Measurements from ENCODE around the gene CLSTN2.

CLSTN2 gene

DNA sequence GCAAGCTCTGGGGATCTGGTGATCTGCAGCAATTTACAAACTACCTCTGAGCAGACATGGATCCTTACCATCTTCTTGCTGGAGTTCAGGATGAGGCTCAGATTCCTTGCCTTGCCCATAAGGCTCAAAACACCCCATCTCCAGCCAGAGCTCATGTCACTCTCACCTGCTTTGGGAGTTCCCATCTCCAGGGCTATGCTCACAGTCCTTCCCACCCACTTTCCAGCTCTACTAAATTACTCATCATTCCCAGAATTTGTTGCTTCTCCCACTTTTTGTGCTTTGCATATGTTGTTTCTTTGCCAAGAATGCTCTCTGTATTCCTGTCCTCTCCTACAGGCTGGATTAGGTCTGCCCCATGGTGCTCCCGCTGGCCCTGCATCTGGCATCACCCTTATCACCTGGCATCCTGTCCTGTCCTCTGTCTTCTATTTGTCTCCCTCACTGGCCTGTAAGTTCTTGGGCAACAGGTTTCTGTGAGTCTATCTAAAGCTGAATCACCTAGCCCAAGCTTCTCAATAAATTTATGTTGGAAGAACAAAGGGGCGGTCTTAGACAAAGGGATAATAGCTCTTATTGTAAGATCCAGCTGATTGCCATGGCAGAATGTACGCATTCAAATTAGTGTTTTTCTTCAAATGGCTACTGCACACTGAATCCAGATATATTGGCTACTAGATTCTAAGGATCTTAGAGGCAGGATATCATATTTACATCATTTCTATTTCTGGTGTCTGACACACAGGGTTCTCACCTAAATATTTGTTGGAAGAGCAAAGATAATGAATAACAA, 179.2 kb downstream of the CLSTN2 start:
- Histone ChIP-seq H3K9me3 (replicated peaks in 1 of 2; ENCODE audit: control insufficient read depth in 2 of 2, insufficient read depth in 1 of 2, low read depth in 1 of 2, low read length in 2 of 2) (no peaks in the 10 kb centered on the region), H3K23ac (ENCODE audit: low read depth, low read length, poor library complexity) (no peak overlapping the region), H3K4me3 (ENCODE audit: low read length in 2 of 2) (no peak overlapping the region), H2BK15ac (ENCODE audit: low read length) (no peak overlapping the region), H3K18ac (ENCODE audit: low read length) (no peak overlapping the region), H4K91ac (ENCODE audit: low read depth, low read length, poor library complexity) (no peak overlapping the region), H2AK5ac (ENCODE audit: low read depth, low read length) (no peak overlapping the region), H4K8ac (ENCODE audit: low read depth, low read length) (no peak overlapping the region), H2BK5ac (ENCODE audit: low read length) (no peak overlapping the region), H2BK120ac (ENCODE audit: low read depth, low read length) (no peak overlapping the region), H3K9ac (ENCODE audit: low read depth, low read length, poor library complexity) (no peak overlapping the region), H3K27ac (replicated peaks; ENCODE audit: low read length) (no peak overlapping the region), H2BK12ac (ENCODE audit: low read length) (no peak overlapping the region), H3K14ac (ENCODE audit: low read length) (no peak overlapping the region), H2AFZ (ENCODE audit: low read length) (no peak overlapping the region), H3K27me3 (ENCODE audit: control insufficient read depth in 3 of 3, insufficient read depth in 3 of 3, low read depth in 1 of 3, low read length in 3 of 3) (no peaks in the 10 kb centered on the region), H3K36me3 (replicated peaks in 1 of 2; ENCODE audit: control insufficient read depth in 2 of 2, insufficient read depth in 2 of 2, low read length in 2 of 2) (no peaks in the 10 kb centered on the region), H3K4me1 (ENCODE audit: control insufficient read depth in 2 of 2, insufficient read depth in 1 of 2, low read depth in 1 of 2, low read length in 2 of 2) (peaks cover 11 to 48% of the 10 kb centered on the region in 2 donors), H3K4me2 (ENCODE audit: insufficient read depth, low read length, poor library complexity, severe bottlenecking) (no peak overlapping the region), H3K79me1 (ENCODE audit: low read depth, low read length) (no peaks in the 10 kb centered on the region), H3K4ac (ENCODE audit: low read length) (no peak overlapping the region)
- WGBS, 2 donors (ENCODE audit: extremely low coverage in 2 of 2, insufficient read length in 2 of 2, insufficient replicate concordance in 1 of 2), result no CpG with 5 or more reads among the region's 3 CpGs
- DNase-seq (ENCODE audit: low spot score), result no peak

DNA sequence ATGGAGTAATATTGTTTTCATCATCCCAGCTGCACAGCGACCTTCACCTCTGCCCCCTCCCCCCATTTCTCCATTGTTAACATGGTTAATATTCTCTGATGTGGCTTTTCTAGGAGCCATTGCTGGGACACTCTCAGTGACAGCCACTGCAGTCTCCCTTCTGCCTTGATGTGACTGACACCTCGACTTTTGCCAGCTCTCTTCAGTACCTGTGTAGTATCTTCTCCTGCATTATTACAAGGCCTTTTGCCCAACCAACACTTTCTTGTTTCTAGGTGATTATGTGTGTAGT, 179.8 kb downstream of the CLSTN2 start:
- Histone ChIP-seq H4K8ac (ENCODE audit: low read depth, low read length) (no peak overlapping the region), H4K91ac (ENCODE audit: low read depth, low read length, poor library complexity) (no peak overlapping the region), H3K18ac (ENCODE audit: low read length) (no peak overlapping the region), H3K9me3 (replicated peaks in 1 of 2; ENCODE audit: control insufficient read depth in 2 of 2, insufficient read depth in 1 of 2, low read depth in 1 of 2, low read length in 2 of 2) (no peaks in the 10 kb centered on the region), H2BK120ac (ENCODE audit: low read depth, low read length) (no peak overlapping the region), H2BK15ac (ENCODE audit: low read length) (no peak overlapping the region), H3K79me1 (ENCODE audit: low read depth, low read length) (no peaks in the 10 kb centered on the region), H3K27ac (replicated peaks; ENCODE audit: low read length) (no peak overlapping the region), H3K23ac (ENCODE audit: low read depth, low read length, poor library complexity) (no peak overlapping the region), H2BK12ac (ENCODE audit: low read length) (no peak overlapping the region), H3K14ac (ENCODE audit: low read length) (no peak overlapping the region), H3K4me3 (ENCODE audit: low read length in 2 of 2) (no peak overlapping the region), H3K36me3 (replicated peaks in 1 of 2; ENCODE audit: control insufficient read depth in 2 of 2, insufficient read depth in 2 of 2, low read length in 2 of 2) (no peaks in the 10 kb centered on the region), H3K9ac (ENCODE audit: low read depth, low read length, poor library complexity) (no peak overlapping the region), H2BK5ac (ENCODE audit: low read length) (no peak overlapping the region), H2AK5ac (ENCODE audit: low read depth, low read length) (no peak overlapping the region), H3K4ac (ENCODE audit: low read length) (no peak overlapping the region), H3K4me1 (ENCODE audit: control insufficient read depth in 2 of 2, insufficient read depth in 1 of 2, low read depth in 1 of 2, low read length in 2 of 2) (peaks cover 11 to 48% of the 10 kb centered on the region in 2 donors), H2AFZ (ENCODE audit: low read length) (no peak overlapping the region), H3K4me2 (ENCODE audit: insufficient read depth, low read length, poor library complexity, severe bottlenecking) (no peak overlapping the region), H3K27me3 (ENCODE audit: control insufficient read depth in 3 of 3, insufficient read depth in 3 of 3, low read depth in 1 of 3, low read length in 3 of 3) (no peaks in the 10 kb centered on the region)
- DNase-seq (ENCODE audit: low spot score), result no peak
- no CpG with 5 or more reads among the region's 2 CpGs for WGBS, 2 donors (ENCODE audit: extremely low coverage in 2 of 2, insufficient read length in 2 of 2, insufficient replicate concordance in 1 of 2)

DNA sequence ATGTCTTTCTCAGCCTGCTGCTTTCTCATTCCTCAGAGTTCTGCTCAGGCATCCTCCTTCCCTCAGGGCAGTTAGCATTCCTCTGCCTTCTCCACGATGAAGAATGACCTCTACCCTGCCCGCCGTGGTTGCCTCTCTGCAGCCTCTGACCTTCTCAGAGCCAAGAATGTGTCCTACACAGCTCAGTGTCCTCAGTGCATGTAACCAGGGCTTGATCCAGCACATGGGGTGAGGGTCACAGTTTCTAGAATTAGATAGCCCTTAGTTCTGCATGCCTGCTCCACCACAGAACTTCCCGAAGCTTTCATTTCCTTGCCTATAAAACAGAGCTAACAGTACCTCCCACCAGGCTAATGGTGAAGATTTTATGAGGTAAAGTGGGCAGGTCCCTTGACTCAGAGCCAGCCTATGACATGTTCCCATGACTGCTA, 182.1 kb downstream of the CLSTN2 start:
- no CpG with 5 or more reads among the region's 4 CpGs for WGBS, 2 donors (ENCODE audit: extremely low coverage in 2 of 2, insufficient read length in 2 of 2, insufficient replicate concordance in 1 of 2)
- Histone ChIP-seq H2AK5ac (ENCODE audit: low read depth, low read length) (no peak overlapping the region), H3K18ac (ENCODE audit: low read length) (no peak overlapping the region), H3K4me2 (ENCODE audit: insufficient read depth, low read length, poor library complexity, severe bottlenecking) (no peak overlapping the region), H3K4me1 (ENCODE audit: control insufficient read depth in 2 of 2, insufficient read depth in 1 of 2, low read depth in 1 of 2, low read length in 2 of 2) (peaks cover 11 to 48% of the 10 kb centered on the region in 2 donors), H2AFZ (ENCODE audit: low read length) (no peak overlapping the region), H2BK12ac (ENCODE audit: low read length) (no peak overlapping the region), H3K79me1 (ENCODE audit: low read depth, low read length) (no peaks in the 10 kb centered on the region), H3K36me3 (replicated peaks in 1 of 2; ENCODE audit: control insufficient read depth in 2 of 2, insufficient read depth in 2 of 2, low read length in 2 of 2) (no peaks in the 10 kb centered on the region), H2BK120ac (ENCODE audit: low read depth, low read length) (no peak overlapping the region), H4K91ac (ENCODE audit: low read depth, low read length, poor library complexity) (no peak overlapping the region), H2BK15ac (ENCODE audit: low read length) (no peak overlapping the region), H3K27me3 (ENCODE audit: control insufficient read depth in 3 of 3, insufficient read depth in 3 of 3, low read depth in 1 of 3, low read length in 3 of 3) (no peaks in the 10 kb centered on the region), H3K9ac (ENCODE audit: low read depth, low read length, poor library complexity) (no peak overlapping the region), H3K23ac (ENCODE audit: low read depth, low read length, poor library complexity) (no peak overlapping the region), H3K4ac (ENCODE audit: low read length) (no peak overlapping the region), H3K27ac (replicated peaks; ENCODE audit: low read length) (no peak overlapping the region), H4K8ac (ENCODE audit: low read depth, low read length) (no peak overlapping the region), H3K14ac (ENCODE audit: low read length) (no peak overlapping the region), H3K9me3 (replicated peaks in 1 of 2; ENCODE audit: control insufficient read depth in 2 of 2, insufficient read depth in 1 of 2, low read depth in 1 of 2, low read length in 2 of 2) (peaks cover 0 to 5% of the 10 kb centered on the region in 2 donors), H2BK5ac (ENCODE audit: low read length) (no peak overlapping the region), H3K4me3 (ENCODE audit: low read length in 2 of 2) (no peak overlapping the region)
- DNase-seq (ENCODE audit: low spot score), result no peak

DNA sequence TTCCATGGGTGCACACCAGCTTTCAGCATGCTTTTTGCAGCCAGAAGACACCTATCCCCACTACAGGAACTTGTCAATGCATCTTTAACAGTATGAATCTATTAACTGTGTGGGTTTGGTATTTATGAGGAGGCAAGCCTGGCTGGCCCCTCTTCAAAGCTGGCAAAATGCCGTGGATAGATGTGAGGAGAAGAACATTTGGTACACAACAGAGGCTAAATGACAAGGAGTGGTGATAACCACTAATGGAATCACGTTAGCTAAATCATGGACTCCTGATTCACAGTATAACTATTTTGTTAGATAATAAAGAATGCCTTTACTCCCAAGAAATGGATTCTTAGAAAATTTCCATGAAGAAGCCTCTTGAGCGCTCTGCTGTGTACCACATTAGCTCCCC, 187.2 kb downstream of the CLSTN2 start:
- Histone ChIP-seq H3K9me3 (replicated peaks in 1 of 2; ENCODE audit: control insufficient read depth in 2 of 2, insufficient read depth in 1 of 2, low read depth in 1 of 2, low read length in 2 of 2) (peaks cover 0 to 9% of the 10 kb centered on the region in 2 donors), H3K14ac (ENCODE audit: low read length) (no peak overlapping the region), H2BK15ac (ENCODE audit: low read length) (no peak overlapping the region), H3K23ac (ENCODE audit: low read depth, low read length, poor library complexity) (no peak overlapping the region), H3K27ac (replicated peaks; ENCODE audit: low read length) (no peak overlapping the region), H3K79me1 (ENCODE audit: low read depth, low read length) (no peaks in the 10 kb centered on the region), H3K4me1 (ENCODE audit: control insufficient read depth in 2 of 2, insufficient read depth in 1 of 2, low read depth in 1 of 2, low read length in 2 of 2) (peaks cover 0 to 10% of the 10 kb centered on the region in 2 donors), H2BK5ac (ENCODE audit: low read length) (no peak overlapping the region), H2BK120ac (ENCODE audit: low read depth, low read length) (no peak overlapping the region), H2BK12ac (ENCODE audit: low read length) (no peak overlapping the region), H3K27me3 (ENCODE audit: control insufficient read depth in 3 of 3, insufficient read depth in 3 of 3, low read depth in 1 of 3, low read length in 3 of 3) (no peaks in the 10 kb centered on the region), H2AFZ (ENCODE audit: low read length) (no peak overlapping the region), H4K91ac (ENCODE audit: low read depth, low read length, poor library complexity) (no peak overlapping the region), H4K8ac (ENCODE audit: low read depth, low read length) (no peak overlapping the region), H3K18ac (ENCODE audit: low read length) (no peak overlapping the region), H3K4me2 (ENCODE audit: insufficient read depth, low read length, poor library complexity, severe bottlenecking) (no peak overlapping the region), H2AK5ac (ENCODE audit: low read depth, low read length) (no peak overlapping the region), H3K4ac (ENCODE audit: low read length) (no peak overlapping the region), H3K9ac (ENCODE audit: low read depth, low read length, poor library complexity) (no peak overlapping the region), H3K36me3 (replicated peaks in 1 of 2; ENCODE audit: control insufficient read depth in 2 of 2, insufficient read depth in 2 of 2, low read length in 2 of 2) (no peaks in the 10 kb centered on the region), H3K4me3 (ENCODE audit: low read length in 2 of 2) (no peak overlapping the region)
- WGBS, 2 donors (ENCODE audit: extremely low coverage in 2 of 2, insufficient read length in 2 of 2, insufficient replicate concordance in 1 of 2), result no CpG with 5 or more reads among the region's 3 CpGs
- DNase-seq (ENCODE audit: low spot score), result no peak

Measured in neuronal stem cell (in vitro differentiated cells).